Stimulated activated CD8-positive, alpha-beta memory T cell treated with anti-CD3 and anti-CD28 coated beads, Interleukin-12 subunit alpha, Interleukin-12 subunit beta, amount 100 ng/mL, for 4 hours (primary cell): ENCODE results near the gene ACSM2A.
"Not testable (repeated sequence)": the region's sequence is repeated elsewhere in the genome, so short reads cannot be mapped to it uniquely, and the experiment has no call there.

Experiments used
- DNase-seq: peaks from one replicate; pipeline ENCODE4 v3.0.0-alpha.2; 2020; ENCODE audit warnings: low read depth

ACSM2A gene, protein sequence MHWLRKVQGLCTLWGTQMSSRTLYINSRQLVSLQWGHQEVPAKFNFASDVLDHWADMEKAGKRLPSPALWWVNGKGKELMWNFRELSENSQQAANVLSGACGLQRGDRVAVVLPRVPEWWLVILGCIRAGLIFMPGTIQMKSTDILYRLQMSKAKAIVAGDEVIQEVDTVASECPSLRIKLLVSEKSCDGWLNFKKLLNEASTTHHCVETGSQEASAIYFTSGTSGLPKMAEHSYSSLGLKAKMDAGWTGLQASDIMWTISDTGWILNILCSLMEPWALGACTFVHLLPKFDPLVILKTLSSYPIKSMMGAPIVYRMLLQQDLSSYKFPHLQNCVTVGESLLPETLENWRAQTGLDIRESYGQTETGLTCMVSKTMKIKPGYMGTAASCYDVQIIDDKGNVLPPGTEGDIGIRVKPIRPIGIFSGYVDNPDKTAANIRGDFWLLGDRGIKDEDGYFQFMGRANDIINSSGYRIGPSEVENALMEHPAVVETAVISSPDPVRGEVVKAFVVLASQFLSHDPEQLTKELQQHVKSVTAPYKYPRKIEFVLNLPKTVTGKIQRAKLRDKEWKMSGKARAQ

DNA sequence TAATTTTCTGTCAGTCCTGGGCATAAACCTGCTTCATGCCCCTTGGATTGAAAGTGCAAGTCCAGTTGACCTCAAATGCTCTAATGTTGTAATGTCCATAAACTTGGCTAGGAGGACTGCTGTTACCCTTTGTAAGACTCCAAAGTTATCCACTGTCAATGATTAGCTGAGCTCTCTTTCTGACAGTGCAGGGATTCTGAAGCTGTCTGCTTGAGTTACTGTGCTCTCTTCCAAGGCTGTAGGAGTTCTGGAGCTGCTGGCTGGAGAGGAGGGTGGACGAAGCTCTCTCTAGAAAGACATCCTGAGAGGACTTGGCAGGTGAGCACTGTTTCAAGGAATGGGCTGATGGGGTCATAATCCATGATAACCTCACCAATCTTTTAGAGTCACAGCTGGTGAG is at the start of gene ACSM2A:
Gene ACSM2A, plus strand, starts transcription at position 158 of the 400 bp plus-strand sequence. CDS start 8,594 bp downstream, outside the sequence.
- DNase-seq: not testable (repeated sequence)

DNA sequence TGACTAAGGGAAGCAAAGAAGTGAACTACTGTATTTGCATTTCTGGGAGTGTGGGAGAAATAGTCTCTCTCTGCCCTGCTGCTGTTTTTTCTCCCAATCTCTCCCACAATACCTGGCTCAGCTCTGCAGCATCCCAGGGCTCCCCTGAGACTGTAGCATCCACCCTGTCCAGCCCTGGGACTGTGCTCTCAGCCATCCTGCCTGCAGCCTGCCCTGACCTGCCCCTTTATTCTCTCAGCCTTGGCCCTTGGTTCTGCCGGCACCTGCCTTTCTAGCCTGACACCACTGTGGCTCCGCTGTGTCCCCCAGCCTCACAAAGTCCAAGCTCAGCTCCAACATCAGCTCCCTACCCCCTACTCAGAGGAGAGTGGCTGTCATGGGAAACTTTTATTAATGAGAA is 48.7 kb upstream of the ACSM2A start:
- no peak for DNase-seq

- no peak for DNase-seq
These were observed 46.7 kb upstream of the ACSM2A start, which contains the start of gene PDILT for GRCh38 chr16:20404637-20405036. PDILT (minus strand) TSS chr16:20404737; CDS start chr16:20399300, 5,437 bp downstream.

- DNase-seq: no peak
These were observed 41.8 kb upstream of the ACSM2A start, which contains the start of gene ACSM5 for GRCh38 chr16:20409398-20410120. ACSM5 (plus strand) TSS chr16:20409534; CDS start chr16:20411485, 1,951 bp downstream.

DNA sequence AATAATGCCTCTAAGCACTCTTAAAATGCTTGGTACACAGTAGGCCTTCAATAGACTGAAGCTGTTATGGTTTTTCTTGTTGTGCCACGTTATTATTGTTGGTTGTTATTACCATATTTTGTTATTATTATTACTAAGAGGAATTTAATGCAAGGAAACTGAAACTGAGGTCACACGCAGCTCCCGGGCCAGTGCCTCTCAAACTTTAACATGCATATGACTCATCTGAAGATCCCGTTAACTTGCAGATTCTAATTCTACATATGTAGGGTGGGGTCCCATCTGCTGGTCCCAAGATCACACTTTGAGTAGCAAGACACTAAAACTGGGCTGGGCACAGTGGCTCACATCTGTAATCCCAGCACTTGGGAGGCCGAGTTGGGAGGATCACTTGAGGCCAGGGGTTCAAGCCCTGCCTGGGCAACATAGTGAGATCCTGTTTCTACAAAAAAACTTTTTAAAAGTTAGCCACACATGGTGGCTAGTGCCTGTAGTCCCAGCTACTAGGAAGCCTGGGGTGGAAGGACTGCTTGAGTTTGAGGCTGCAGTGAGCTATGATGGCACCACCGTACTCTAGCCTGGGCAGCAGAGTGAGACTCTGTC is 41.1 kb upstream of the ACSM2A start:
- no peak for DNase-seq

DNA sequence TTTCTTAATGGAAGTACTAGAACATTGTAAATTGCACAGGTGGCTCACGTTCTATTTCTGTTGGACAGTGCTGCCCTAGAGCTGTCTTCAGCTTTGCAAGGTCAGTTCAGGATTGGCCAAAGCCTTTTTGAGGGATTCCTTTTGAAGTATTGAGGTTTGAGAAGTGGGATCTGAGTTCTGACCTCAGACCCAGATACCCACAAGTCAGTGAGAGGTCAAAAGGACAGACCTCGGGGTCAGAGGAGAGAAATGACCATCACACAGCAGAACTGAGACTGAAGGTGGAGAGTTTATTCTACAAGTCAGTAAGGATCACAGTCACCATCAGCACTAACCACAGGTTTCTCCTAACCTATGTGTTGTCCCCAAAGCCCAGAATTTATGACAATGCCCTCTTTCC is 40.3 kb upstream of the ACSM2A start:
- DNase-seq: no peak

GRCh38 chr16:20415541-20415940 is 35.8 kb upstream of the ACSM2A start:
- no peak for DNase-seq

DNA sequence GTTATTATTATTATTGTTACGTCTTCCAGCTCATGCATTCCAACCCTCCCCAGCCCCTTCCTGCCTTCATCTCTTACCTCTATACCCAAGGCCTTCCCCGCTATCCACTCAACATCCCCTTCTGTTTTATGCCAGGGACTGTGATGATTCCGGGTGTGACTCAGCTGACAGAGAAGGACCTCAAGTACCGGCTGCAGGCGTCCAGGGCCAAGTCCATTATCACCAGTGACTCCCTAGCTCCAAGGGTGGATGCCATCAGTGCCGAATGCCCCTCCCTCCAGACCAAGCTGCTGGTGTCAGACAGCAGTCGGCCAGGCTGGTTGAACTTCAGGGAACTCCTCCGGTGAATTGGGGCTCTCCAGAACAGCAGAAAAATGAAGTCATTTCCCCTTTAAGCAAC is 32.2 kb upstream of the ACSM2A start:
- DNase-seq: not testable (repeated sequence)

- not testable (repeated sequence) for DNase-seq
These were observed 29.6 kb upstream of the ACSM2A start for GRCh38 chr16:20421748-20422147.

GRCh38 chr16:20423772-20424128 is 27.6 kb upstream of the ACSM2A start:
- not testable (repeated sequence) for DNase-seq

DNA sequence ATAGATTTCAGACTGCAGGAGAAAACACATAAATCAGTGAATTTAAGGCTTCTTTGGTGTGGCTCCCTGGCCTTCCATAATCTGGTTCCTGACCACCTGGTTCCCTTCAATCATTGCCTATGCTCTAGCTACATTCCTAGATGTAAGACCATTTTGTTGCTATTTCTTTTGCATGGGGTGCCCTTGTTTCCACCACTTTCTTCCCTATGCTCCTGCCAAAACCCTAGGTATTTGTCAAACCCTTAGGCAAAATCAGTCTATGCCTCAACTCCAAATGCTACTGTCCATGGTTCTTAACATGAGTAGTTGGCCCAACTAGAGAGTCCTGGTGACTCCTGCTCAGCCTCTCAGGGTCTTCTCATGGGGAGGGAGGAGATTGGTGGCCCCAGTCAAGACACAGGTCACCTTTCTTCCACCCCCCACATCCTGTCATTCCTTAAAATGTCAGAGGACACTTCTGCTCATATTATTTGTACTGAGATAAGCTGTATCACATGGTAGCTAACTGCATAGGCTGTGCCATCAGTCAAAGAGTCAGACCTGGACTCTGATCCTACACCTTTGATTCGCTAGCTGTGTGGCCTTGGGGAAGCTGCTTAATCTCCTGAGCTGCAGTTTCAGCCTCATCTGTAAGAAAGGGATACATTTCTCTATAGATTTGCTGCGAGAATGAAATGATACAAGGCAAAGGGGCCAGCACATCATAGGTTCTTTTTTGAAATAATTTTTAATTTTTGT is 27.0 kb upstream of the ACSM2A start:
- no peak for DNase-seq

- DNase-seq: not testable (repeated sequence)
These were observed 23.9 kb upstream of the ACSM2A start for GRCh38 chr16:20427401-20427797.

- DNase-seq: not testable (repeated sequence)
These were observed 21.8 kb upstream of the ACSM2A start for GRCh38 chr16:20429499-20429898.

DNA sequence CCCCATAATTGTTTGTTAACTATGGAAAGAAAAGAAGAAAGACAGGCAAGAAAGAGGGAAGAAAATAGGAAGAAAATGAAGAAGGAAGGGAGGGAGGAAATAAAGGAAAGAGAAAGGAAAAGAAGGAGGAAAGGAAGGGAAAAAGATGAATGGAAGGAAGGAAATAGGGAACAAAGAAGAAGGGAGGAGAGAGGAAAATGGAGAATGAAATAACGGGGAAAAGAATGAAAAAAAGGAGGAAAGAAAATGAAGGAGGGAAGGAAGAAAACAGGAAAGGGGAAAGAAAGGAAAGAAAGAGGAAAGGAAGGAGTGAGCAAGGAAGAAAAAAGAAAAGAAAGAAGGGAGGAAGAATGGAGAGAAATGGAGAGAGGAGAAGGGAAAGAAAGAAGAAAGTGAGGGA is 20.8 kb upstream of the ACSM2A start:
- DNase-seq: not testable (repeated sequence)

DNA sequence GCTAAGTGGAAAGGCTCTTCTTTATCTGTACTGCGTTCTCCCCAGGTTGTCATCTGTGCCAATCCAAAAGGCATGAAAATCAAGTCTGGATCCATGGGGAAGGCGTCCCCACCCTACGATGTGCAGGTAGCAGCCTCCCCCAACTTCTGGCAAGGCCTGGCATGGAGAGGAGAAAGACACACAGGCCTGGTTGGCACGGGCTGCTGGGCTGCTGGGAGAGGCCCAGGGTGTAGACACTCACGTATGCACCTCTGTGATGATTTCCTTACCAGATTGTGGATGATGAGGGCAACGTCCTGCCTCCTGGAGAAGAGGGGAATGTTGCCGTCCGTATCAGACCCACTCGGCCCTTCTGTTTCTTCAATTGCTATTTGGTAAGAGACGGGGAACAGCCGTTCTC is 20.4 kb upstream of the ACSM2A start:
- no peak for DNase-seq

DNA sequence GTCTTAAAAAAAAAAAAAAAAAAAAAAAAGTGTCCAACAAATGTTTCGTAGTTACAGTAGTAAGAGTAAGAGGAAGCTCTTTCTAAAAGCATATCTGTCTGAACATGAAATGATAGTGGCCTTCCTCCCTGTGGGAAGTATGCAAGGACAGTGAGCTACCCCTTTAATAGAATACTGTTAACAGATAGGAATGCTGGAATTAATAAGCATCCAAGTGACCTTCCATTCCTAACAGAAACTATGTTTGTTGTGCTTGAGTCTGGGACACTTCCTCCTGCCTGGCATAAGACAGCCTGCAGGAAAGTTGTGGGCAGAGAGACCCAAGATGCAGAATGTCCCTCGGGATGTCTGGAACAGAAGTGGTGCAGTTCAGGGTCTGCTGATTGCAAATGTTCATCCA is 12.4 kb upstream of the ACSM2A start:
- DNase-seq: not testable (repeated sequence)

GRCh38 chr16:20439820-20440231 is 11.5 kb upstream of the ACSM2A start:
- DNase-seq: not testable (repeated sequence)

GRCh38 chr16:20440731-20441130 is 10.6 kb upstream of the ACSM2A start:
- DNase-seq: not testable (repeated sequence)

- no peak for DNase-seq
These were observed 10.1 kb upstream of the ACSM2A start for GRCh38 chr16:20441191-20441590.

- not testable (repeated sequence) for DNase-seq
These were observed 9.5 kb upstream of the ACSM2A start for GRCh38 chr16:20441859-20442258.

DNA sequence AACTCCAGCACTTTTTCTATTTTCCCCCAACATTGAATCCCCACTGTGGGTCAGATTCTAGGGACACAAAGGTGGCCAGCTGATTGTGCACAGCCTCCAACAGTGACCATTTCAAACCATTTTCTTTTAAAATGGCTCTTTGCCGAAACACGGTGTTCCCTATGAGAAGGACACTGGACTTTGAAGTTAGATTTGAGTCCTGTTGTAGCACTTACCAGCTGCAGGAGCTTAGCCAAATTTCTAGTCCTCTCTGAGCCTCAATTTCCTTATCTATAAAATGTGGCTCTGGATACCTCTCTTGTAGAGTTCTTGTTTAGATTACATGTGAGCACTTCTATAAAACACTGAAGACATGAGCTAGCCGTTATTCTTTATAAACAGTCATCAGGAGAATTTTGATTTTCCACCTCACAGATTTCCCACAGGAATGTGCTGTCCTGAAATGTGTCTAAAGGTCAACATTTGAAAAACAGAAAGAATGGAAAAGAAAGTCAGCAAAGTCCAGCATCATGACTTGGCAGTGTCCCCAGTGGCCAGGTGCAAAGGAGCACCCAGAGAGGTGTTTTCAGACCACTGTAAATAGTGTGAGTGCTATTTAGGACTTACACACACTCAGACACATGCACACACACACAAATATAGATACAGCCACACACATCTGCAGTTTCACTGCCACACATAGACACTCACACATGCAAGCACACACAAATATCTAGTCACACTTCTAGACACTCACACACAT is 4.5 kb upstream of the ACSM2A start:
- not testable (repeated sequence) for DNase-seq
